GM19351 (cell line): ENCODE data around the gene FAM25A.
"Not testable (repeated sequence)": the region's sequence is repeated elsewhere in the genome, so short reads cannot be mapped to it uniquely, and the experiment has no call there.

Source experiments
- ATAC-seq: cut with Tn5 transposase; IDR thresholded peaks from one replicate; pipeline ENCODE4 v1.9.1; 2021; ENCODE audit warnings: mild to moderate bottlenecking, moderate library complexity; ENCODE audit not compliant: unreplicated experiment

FAM25A gene

DNA sequence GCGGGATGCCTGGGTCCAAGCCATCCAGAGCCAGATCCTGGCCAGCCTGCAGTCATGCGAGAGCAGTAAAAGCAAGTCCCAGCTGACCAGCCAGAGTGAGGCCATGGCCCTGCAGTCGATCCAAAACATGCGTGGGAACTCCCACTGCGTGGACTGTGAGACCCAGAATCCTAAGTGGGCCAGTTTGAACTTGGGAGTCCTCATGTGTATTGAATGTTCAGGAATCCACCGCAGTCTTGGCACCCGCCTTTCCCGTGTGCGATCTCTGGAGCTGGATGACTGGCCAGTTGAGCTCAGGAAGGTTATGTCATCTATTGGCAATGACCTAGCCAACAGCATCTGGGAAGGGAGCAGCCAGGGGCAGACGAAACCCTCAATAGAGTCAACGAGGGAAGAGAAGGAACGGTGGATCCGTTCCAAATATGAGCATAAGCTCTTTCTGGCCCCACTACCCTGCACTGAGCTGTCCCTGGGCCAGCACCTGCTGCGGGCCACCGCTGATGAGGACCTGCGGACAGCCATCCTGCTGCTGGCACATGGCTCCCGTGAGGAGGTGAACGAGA is 10.9 kb upstream of the FAM25A start:
- ATAC-seq: not testable (repeated sequence)

GRCh38 chr10:87013528-87013927 is 6.6 kb upstream of the FAM25A start:
- ATAC-seq: not testable (repeated sequence)

- ATAC-seq: not testable (repeated sequence)
Observed at GRCh38 chr10:87014986-87015716, 4.9 kb upstream of the FAM25A start.

- ATAC-seq: not testable (repeated sequence)
Observed at GRCh38 chr10:87018127-87018526, 2.0 kb upstream of the FAM25A start.

GRCh38 chr10:87019066-87019465 is 1.0 kb upstream of the FAM25A start:
- ATAC-seq: not testable (repeated sequence)

DNA sequence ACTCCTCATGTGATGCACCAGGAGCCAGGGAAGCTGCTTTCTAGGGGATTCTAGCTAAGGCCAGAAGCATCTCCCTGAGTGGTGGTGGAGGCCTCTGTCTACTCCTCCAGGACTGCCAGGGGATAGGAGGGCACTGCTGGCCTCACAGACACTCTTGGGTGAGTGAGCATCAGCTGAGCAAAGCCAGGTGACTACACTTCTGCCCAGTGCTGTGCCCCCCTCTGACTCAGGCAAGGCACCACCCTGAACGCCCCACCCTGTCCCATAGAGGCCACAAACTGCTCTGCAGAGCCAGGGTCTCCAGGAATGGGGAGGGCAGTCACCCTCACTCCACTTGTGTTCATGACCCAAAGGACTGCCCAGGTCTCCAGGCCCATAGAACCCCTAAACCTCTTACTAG is 590 bp upstream of the FAM25A start:
- not testable (repeated sequence) for ATAC-seq

GRCh38 chr10:87025285-87025958 is 5.3 kb downstream of the FAM25A start:
- ATAC-seq: not testable (repeated sequence)

GRCh38 chr10:87026747-87027508 is 6.8 kb downstream of the FAM25A start:
- ATAC-seq: not testable (repeated sequence)

DNA sequence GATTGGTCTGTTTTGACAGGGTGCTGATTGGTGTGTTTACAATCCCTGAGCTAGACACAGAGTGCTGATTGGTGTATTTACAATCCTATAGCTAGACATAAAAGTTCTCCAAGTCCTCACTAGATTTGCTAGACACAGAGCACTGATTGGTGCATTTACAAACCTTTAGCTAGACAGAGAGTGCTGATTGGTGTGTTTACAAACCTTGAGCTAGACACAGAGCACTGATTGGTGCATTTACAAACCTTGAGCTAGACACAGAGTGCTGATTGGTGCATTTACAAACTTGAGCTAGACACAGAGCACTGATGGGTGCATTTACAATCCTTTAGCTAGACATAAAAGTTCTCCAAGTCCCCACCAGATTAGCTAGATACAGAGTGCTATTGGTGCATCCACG is 10.3 kb downstream of the FAM25A start:
- not testable (repeated sequence) for ATAC-seq

GRCh38 chr10:87030912-87031635 is 11.0 kb downstream of the FAM25A start:
- ATAC-seq: no peak

- no peak for ATAC-seq
Observed at GRCh38 chr10:87036623-87037022, 16.5 kb downstream of the FAM25A start.

DNA sequence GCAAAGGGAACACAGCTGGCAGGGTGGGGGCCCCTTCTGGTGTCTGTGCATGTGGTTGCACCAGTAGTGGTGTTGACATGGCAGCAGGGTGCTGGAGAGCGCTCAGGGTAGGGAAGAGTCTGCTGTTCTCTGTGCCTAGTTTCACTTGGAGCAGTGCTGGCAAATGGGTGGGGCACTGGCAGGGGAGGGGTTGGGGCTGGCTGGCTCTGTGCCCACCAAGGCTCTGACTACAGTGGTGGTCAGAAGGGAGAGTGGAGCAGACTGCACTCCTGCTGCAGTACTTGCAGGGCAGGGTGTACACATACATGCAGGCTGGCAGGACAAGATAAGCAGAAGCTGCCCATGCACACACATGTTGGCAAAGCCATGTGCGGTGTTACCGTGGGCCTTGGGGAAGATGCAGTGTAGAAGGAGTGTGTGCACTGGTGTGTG is 18.2 kb downstream of the FAM25A start:
- ATAC-seq: no peak

- no peak for ATAC-seq
Observed at GRCh38 chr10:87038786-87039185, 18.7 kb downstream of the FAM25A start.

DNA sequence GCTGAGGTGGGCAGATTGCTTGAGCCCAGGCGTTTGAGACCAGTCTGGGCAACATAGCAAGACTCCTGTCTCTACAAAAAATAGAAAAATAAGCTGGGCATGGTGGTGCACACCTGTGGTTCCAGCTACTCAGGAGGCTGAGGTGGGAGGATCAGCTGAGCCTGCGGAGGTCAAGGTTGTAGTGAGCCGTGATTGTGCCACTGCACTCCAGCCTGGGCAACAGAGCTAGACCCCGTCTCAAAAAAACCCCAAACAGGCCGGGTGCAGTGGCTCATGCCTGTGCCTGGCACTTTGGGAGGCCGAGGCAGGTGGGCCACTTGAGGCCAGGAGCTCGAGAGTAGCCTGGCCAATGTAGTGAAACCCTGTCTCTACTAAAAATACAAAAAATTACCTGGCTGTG is 23.5 kb downstream of the FAM25A start:
- not testable (repeated sequence) for ATAC-seq

- no peak for ATAC-seq
Observed at GRCh38 chr10:87045434-87045938, 25.4 kb downstream of the FAM25A start.

DNA sequence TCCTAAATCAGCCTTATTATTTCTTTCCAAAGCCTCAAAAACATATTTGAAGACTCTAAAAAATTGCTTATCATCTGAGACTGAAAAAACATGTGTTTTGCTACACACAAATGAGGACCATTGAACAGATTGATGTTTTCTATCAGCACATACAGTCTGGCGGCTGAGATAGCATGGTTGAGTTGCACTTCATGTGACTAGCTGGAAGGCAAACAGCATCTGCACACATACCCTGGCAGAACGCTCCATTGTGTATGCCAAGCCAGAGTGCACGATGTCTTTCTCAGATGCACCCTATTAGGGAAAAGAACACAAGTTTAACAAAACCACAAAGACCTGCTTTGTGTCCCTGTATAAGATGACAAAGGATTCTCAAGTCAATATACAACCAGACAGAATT is 33.0 kb downstream of the FAM25A start:
- no peak for ATAC-seq

GRCh38 chr10:87053577-87054181 is 33.6 kb downstream of the FAM25A start:
- ATAC-seq: no peak

DNA sequence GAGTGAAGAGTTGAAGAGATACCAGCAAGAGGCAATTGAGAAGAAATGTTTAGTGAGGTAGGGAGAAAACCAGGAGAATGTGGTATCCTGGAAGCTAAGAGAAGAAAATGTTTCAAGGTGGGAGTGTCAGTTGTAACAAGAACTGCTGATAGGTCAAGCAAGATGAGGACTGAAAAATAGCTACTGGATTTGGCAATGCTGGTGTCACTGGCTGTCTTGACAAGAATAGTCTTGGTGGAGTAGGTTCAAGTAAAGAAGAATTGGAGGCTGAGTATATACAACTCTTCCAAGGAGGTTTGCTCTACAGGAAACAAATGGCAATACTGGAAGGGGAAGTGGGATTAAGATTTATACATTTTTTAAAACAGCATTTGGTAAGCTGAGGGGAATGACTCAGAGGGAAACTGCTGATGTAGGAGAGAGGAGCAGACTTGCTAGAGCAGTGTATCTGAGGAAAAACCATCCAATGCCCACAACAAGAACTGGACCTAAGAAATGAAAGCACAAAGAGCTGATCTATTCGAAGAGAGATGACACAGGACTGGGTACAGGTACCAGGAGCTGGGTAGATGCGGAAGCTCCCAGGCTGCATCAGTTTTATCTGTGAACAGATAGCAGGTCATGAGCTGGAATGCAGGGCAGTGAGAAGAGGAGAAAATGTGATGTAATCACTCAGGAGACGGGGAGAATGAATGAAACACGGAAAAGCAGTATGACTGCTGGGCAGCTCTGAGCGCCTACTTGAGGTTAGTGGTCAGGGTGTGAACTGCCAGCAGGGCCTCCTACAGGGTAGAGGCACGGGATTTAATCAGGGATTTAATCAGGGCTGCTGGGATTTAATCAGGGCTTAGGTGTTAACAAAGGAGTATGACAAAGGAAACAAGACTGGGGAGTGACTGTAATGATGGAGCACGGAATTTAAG is 34.5 kb downstream of the FAM25A start:
- ATAC-seq: no peak

GRCh38 chr10:87058171-87058570 is 38.1 kb downstream of the FAM25A start:
- no peak for ATAC-seq
